ENCODE measurements around the gene WNK2. TPM values are rescaled to one million over a fixed set of nuclear protein-coding genes. Genes with fewer than 3 reads are reported as not detected.
A peak's percentile ranks its signal among the peaks of the same experiment; 100 is the strongest.

The WNK2 gene
- polyA plus RNA-seq, 1 donor from 2014 or later = 0.18 TPM

DNA sequence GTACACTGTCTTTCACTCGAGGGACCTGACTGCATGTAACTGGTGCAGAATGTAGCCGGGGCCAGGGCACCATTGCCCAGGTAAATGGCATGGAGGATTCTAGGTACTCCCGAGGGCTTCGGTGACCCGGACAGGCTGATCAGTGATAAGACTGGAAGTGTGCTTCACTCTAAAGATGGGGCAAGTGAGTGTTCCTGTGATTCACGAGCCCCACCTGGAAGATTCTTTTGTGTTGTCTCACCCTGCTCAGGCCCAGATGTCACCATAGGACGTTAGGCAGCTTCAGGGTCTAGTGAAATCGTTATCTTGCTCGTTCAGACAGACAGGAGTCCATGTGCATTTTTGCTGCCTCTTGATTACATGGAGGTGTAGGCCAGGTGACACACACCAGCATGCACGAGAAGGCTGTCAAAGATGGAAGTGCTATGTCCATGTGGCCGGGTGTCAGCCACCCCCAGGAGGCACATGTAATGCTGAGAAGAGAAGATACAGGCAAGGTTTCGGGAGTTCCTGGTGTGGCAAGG, 73.9 kb downstream of the WNK2 start:
- Mint-ChIP-seq H3K27me3 (peaks cover 2% of the 10 kb centered on the region), H3K27ac (no peak overlapping the region), H3K9me3 (no peaks in the 10 kb centered on the region), H3K4me3 (no peak overlapping the region), H3K36me3 (no peaks in the 10 kb centered on the region), H3K4me1 (no peaks in the 10 kb centered on the region)

DNA sequence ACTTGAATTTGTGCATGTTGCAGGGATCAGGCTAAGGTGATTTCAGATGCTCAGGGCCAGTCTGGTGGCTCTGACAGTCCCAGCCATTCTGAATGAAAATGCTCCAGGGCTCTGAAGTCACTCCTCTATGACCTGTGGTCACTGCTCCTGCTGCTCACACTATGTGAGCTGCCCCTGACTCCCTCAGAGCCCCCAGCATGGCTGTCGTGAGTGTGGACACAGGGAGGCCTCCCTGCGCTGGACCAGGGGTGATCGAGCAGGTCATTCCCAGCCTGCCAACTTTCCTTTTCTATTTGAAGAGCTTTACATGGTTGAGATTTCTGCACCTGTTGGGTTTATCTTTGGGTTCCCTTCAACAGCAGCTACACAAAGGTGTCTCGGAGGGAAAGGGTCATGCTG, 74.5 kb downstream of the WNK2 start:
- Mint-ChIP-seq H3K4me3 (no peak overlapping the region), H3K36me3 (no peaks in the 10 kb centered on the region), H3K9me3 (no peaks in the 10 kb centered on the region), H3K27me3 (peaks cover 2% of the 10 kb centered on the region), H3K4me1 (no peaks in the 10 kb centered on the region), H3K27ac (no peak overlapping the region)

DNA sequence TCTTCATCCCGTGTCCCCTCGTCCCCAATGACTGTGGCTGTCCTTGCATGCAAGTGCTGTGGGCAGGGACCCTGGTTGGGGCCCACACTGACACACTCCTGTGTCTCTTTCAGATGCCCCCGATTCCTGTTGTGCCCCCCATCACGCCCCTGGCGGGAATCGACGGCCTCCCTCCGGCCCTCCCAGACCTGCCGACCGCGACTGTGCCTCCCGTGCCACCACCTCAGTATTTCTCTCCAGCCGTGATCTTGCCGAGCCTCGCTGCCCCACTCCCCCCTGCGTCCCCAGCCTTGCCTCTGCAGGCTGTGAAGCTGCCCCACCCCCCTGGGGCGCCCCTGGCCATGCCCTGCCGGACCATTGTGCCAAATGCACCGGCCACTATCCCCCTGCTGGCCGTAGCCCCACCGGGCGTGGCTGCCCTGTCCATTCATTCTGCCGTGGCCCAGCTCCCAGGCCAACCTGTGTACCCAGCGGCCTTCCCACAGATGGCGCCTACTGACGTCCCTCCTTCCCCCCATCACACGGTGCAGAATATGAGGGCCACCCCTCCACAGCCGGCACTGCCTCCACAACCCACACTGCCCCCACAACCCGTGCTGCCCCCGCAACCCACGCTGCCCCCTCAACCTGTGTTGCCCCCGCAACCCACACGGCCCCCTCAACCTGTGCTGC, 75.0 kb downstream of the WNK2 start:
- Mint-ChIP-seq H3K9me3 (no peaks in the 10 kb centered on the region), H3K27ac (no peak overlapping the region), H3K4me3 (no peak overlapping the region), H3K27me3 (peaks cover 2% of the 10 kb centered on the region), H3K36me3 (no peaks in the 10 kb centered on the region), H3K4me1 (no peaks in the 10 kb centered on the region)

DNA sequence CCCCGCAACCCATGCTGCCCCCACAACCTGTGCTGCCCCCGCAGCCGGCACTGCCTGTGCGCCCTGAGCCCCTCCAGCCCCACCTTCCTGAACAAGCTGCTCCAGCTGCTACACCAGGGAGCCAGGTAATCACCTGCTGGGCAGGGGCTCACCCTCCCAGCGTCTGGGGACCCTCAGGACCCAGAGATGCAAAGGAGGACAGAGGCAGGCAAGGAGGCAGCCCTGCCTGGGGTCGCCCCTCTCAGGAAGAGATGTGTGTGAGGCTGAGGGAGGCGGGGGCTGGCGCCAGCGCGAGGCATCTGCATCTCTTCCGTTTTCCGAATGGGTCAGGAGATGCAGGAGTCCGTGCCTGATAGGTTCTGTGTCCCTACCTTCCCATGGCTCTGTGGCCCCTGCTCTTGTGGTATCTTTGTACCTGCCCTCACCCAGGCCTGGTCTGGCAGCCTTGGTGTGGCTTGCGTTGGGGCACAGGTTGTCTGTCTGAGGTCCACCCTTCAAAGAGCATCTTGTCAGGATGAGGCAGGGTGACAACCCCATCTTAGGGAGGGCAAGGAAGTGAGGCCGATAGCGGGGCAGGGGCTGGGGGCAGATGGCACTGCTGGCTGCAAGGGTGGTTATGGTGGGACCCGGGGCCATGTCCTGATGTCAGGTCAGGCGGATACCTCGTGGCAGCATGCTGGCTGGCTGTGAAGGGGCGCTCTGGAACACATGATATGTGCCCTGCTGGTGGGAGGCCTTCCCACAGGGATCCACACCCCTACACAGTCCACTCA, 75.7 kb downstream of the WNK2 start:
- no peaks in the 10 kb centered on the region for H3K9me3 Mint-ChIP-seq
- no peaks in the 10 kb centered on the region for H3K4me1 Mint-ChIP-seq
- no peak overlapping the region for H3K4me3 Mint-ChIP-seq
- peaks cover 2% of the 10 kb centered on the region for H3K27me3 Mint-ChIP-seq
- no peaks in the 10 kb centered on the region for H3K36me3 Mint-ChIP-seq
- no peak overlapping the region for H3K27ac Mint-ChIP-seq

DNA sequence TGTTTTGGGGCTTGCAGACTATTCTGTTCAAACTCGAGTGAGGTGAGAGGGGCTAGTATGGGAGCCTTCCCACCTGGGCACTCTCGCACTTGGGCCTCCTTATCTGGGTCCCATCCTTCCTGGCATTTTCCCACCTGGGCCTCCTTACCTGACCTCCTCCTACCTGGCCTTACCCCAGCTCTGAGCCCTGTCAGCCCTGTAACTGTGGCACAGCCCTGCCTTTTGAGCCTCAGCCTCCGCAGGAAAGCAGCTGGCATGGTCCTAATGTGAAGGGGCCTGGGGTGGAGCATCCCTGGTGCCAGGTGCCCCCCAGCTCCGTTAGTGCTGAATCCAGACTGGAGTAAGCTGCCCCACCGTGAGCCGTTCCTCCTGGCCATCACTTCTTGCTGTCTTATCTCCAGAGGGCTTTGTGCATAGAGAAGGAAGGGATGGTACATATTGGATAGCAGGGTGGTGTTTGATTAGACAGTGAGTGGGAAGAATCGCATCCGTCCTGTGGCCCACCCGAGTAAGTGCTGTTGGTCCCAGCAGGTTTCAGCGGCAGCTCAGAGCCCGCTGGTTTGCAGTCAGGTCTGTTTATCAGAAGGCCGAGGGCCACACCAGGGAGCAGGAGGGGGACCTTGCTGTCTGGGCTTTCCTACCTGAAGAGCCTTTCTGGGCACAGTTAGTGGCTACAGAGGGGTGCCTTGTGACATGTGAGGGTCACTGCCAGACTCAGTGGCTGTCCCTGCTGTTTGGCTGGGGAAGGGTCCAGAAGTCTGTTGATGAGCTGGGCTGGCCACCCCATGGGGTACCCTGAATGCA, 76.5 kb downstream of the WNK2 start:
- Mint-ChIP-seq H3K27ac (no peak overlapping the region), H3K36me3 (no peaks in the 10 kb centered on the region), H3K27me3 (peaks cover 2% of the 10 kb centered on the region), H3K4me1 (no peaks in the 10 kb centered on the region), H3K9me3 (no peaks in the 10 kb centered on the region), H3K4me3 (no peak overlapping the region)

DNA sequence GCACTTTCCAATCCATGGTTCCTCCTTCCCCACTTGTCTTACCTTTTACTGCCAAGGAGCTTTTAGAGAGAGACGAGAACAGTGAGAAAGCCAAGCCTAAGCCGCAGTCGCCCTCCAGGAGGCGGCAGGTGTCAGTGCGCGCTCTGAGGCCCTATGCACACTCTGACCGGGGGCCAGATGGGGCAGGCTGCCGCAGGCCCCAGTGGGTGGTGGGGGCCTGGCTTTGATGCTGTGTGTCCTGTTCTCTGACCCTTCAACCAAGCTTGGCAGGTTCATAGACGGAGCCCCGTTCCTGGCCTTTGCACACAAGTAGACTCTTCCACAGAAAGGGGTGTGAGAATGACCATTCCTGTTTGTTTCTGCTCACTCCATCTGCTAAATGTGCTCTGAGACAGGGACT, 77.3 kb downstream of the WNK2 start:
- H3K27ac Mint-ChIP-seq = no peak overlapping the region
- H3K27me3 Mint-ChIP-seq = peaks cover 2% of the 10 kb centered on the region
- no peaks in the 10 kb centered on the region for H3K36me3 Mint-ChIP-seq
- no peaks in the 10 kb centered on the region for H3K9me3 Mint-ChIP-seq
- peaks cover 0 to 3% (median 0%) of the 10 kb centered on the region in 3 donors for H3K4me1 Mint-ChIP-seq
- no peak overlapping the region for H3K4me3 Mint-ChIP-seq

DNA sequence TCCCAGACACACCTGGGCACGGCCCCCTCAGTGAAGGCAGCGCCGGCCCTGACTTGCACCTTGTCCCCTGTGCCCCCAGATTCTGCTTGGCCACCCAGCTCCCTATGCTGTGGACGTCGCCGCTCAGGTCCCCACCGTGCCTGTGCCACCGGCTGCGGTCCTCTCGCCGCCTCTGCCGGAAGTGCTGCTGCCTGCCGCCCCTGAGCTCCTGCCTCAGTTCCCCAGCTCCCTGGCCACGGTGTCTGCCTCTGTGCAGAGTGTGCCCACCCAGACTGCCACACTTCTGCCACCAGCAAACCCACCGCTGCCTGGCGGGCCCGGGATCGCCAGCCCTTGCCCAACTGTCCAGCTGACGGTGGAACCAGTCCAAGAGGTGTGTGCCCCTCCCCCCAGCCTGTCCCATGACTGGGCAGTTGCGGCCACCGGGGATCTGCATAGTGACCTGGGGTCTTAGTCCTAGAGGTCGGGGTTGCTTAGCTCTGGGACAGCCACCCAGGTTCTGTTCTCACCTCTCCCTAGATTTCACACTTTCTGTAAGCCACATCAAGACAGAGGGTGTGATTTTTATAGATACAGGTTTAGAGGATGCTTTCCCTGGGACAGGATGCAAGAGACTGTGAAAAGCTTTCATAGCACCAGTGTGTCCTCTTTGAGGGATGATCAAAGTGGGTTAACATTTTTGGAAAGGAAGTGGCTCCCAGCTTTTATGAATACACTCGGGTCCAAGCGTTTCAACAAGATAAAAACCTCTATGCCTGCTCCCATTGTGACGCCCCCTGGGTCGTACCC, 78.0 kb downstream of the WNK2 start:
- H3K27ac Mint-ChIP-seq = peak overlapping the region in 1 of 3 donors; percentile 43
- no peak overlapping the region for H3K4me3 Mint-ChIP-seq
- H3K27me3 Mint-ChIP-seq = no peaks in the 10 kb centered on the region
- no peaks in the 10 kb centered on the region for H3K9me3 Mint-ChIP-seq
- no peaks in the 10 kb centered on the region for H3K36me3 Mint-ChIP-seq
- H3K4me1 Mint-ChIP-seq = peaks cover 0 to 3% (median 0%) of the 10 kb centered on the region in 3 donors

DNA sequence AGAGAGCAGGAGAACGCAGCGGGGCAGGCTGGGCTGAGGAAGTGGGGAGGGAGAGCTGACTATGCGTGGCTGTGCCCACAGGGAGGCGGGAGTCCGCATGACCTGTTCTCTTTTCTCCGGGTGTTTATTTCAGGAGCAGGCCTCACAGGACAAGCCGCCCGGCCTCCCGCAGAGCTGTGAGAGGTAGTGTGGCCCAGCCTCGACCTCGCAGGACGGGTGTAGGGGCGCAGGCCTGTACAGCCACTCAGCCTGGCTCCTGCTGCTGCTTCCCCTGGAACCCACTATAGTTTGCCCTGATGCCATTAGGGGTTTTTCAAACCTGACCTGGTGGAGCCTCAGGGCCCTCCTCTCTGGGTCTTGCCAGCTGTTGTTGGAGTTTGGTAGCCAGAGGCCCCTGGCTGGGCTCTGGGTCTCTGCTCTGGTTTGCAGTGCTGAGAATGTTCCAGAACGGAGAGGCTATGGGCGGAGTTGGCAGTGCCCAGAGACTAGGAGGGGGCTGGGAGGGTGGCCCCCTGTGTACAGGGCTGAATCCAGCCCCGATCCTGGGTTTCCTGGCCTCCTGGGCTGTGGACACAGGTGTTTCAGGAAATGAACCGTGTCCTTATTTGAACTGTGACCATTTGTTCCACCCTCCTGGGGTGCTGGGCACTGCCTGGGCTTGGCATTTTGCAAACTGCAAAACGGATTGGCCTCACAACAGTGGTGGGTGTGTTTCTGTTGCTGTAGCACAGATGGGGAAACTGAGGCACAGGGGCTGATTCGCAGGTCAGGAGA, 78.8 kb downstream of the WNK2 start:
- Mint-ChIP-seq H3K4me1 (peaks cover 0 to 3% (median 0%) of the 10 kb centered on the region in 3 donors), H3K27me3 (no peaks in the 10 kb centered on the region), H3K4me3 (no peak overlapping the region), H3K36me3 (no peaks in the 10 kb centered on the region), H3K27ac (peak overlapping the region in 1 of 3 donors; percentile 43), H3K9me3 (no peaks in the 10 kb centered on the region)

DNA sequence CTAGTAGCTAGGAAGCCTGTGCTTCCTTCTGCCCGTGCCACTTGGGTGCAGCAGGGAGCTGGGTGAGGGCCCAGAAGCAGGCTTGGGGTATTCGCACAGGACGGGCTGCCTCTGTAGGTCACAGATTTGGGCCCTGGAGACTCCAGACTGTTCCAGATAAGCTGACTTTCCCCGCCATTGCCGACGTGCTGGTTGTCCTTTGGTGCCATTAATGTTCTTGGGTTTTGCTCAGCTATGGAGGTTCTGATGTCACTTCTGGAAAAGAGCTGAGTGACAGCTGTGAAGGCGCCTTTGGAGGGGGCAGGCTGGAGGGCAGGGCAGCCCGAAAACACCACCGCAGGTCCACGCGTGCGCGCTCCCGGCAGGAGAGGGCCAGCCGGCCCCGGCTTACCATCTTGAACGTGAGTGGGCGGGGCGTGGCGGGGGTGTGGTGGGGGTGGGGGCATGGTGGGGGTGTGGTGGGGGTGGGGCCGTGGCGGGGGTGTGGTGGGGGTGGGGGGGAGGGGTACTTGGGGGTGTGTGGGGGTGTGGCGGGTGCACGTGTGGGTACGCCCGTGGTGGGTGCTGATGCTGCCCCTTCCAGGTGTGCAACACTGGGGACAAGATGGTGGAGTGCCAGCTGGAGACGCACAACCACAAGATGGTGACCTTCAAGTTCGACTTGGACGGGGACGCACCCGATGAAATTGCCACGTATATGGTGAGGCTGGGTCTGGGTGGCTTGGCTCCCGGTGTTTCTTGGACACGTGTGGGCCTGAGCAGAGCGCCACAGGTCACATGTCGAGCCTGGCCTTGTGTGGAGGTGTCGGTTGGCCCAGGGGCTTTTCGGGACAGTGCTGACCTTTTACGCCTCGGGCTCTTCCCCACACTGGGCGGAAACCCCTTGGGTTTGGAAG, 79.6 kb downstream of the WNK2 start:
- no peak overlapping the region for H3K4me3 Mint-ChIP-seq
- H3K9me3 Mint-ChIP-seq = no peaks in the 10 kb centered on the region
- no peaks in the 10 kb centered on the region for H3K27me3 Mint-ChIP-seq
- no peak overlapping the region for H3K27ac Mint-ChIP-seq
- H3K4me1 Mint-ChIP-seq = peaks cover 2 to 6% (median 4%) of the 10 kb centered on the region in 3 donors
- no peaks in the 10 kb centered on the region for H3K36me3 Mint-ChIP-seq

DNA sequence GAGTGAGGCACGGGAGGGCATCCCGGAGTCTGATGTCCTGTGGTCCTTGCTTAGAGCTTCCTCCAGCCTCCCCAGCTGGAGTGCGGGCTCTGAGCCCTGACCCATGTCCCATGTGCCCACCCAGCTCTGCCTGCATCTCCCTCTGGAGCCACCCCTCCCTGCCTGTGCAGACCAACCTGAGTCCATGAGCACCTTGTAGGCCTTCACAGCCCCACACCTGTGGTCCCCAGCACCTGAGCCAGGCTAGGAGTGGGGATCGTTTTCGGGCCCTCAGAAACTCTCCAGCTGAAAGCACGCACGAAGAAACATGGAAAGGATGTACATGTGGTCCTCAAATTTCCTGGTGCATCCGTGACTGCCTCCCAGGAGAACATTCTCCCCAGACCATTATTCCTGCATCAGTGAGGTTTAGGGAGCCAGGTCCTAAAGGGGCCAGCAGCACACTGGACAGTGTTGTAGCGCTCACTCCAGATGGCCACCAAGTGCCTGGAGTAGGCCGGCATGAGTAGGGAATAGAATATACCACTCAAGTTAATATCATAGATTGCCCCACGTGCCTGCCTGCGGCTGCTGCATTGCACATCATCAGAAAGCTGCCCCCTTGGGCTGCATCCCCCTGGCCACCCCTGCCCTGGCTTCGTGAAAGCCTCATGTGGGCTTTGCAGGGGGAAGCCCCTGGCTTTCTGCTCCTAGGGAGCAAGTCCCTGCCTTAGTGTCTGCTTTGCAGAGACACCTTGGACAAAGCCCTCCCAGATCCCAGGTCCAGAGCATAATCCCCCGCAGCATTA, 80.6 kb downstream of the WNK2 start:
- Mint-ChIP-seq H3K4me3 (no peak overlapping the region), H3K36me3 (no peaks in the 10 kb centered on the region), H3K4me1 (peaks cover 11 to 14% (median 12%) of the 10 kb centered on the region in 3 donors), H3K9me3 (no peaks in the 10 kb centered on the region), H3K27me3 (no peaks in the 10 kb centered on the region), H3K27ac (no peak overlapping the region)

DNA sequence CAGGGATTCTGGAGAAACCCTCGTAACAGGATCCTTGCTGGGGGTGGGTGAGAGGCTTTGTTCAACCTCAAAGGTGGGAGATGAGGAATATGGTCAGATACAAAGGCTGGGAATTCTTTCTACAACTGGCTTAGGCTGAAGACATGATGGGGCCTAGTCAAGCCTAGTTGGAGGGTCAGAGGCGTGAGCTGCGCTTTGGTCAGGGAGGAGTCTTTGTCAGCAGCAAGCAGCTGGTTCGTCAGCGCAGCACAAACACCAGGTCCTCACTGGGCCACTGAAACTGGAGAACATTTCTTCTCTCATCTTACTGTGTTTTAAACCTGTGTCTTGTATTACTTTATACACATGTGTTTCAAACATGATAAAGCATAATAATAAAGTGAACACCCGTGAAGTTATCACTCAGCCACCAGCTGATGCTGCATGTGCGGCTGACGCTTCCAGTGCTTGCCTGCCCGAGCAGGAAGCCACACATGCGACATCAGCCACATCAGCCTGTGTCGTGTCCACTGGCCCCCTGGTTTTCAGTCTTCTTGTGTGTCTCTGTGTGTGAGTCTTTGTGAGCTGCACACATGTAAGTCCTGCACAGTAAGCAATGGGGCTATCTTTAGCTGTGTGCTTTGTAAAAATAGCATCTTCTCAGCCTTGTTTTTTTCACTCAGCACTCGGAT, 81.5 kb downstream of the WNK2 start:
- no peaks in the 10 kb centered on the region for H3K36me3 Mint-ChIP-seq
- H3K4me3 Mint-ChIP-seq = peak overlapping the region in 1 of 4 donors; percentile 60
- no peak overlapping the region for H3K27ac Mint-ChIP-seq
- peaks cover 20 to 22% (median 22%) of the 10 kb centered on the region in 3 donors for H3K4me1 Mint-ChIP-seq
- no peaks in the 10 kb centered on the region for H3K9me3 Mint-ChIP-seq
- peaks cover 1% of the 10 kb centered on the region for H3K27me3 Mint-ChIP-seq

DNA sequence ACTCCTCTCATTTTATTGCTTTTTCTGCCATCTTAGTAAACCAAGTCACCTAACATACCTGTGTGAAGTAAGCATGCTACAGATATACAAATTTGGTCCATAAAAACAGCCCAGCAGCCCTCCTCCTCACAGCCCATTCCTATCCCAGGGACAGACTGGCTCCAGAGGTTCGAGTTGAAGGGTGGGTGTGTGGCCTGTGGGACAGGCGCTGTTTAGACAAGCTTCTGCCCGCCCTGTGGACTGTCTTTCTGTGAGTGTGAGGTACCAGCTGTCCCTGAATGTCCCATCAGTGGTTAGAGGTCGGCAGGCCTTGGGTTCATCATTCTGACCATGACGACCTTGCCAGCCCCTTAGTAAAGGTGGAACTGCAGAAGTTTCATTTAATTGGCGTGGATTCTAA, 82.0 kb downstream of the WNK2 start:
- Mint-ChIP-seq H3K36me3 (no peaks in the 10 kb centered on the region), H3K4me1 (peaks cover 26 to 27% (median 27%) of the 10 kb centered on the region in 3 donors), H3K27ac (no peak overlapping the region), H3K27me3 (peaks cover 7% of the 10 kb centered on the region), H3K9me3 (no peaks in the 10 kb centered on the region), H3K4me3 (peak overlapping the region in 1 of 4 donors; percentile 4)
